Brain microvascular endothelial cell (primary cell): Measurements from ENCODE around the gene SLC39A6.

Source experiments
- DNase-seq: peaks from one replicate; pipeline ENCODE4 v3.0.0-alpha.2; 2020
- H3K27ac ChIP-seq: fragments of 250-450 bp; sonication (Bioruptor Pico); 2 replicates; pipeline ENCODE4 v1.5.1; 2020; ENCODE audit warnings: mild to moderate bottlenecking, moderate library complexity
- H3K27me3 ChIP-seq: fragments of 250-450 bp; sonication (Bioruptor Pico); replicated peaks from 2 replicates; pipeline ENCODE4 v1.5.1; 2020; ENCODE audit warnings: mild to moderate bottlenecking
- H3K36me3 ChIP-seq: fragments of 250-450 bp; sonication (Bioruptor Pico); replicated peaks from 2 replicates; pipeline ENCODE4 v1.5.1; 2020; ENCODE audit warnings: mild to moderate bottlenecking
- H3K4me3 ChIP-seq: 2 replicates; pipeline ENCODE4 v1.5.1; 2011; ENCODE audit warnings: low read depth, mild to moderate bottlenecking, control low read depth, low read length, moderate library complexity
- in situ Hi-C: cut with HindIII; loops from 2 replicates; pipeline ENCODE4 v1.10.0; 2017; ENCODE audit warnings: low sequenced_read_pairs, low pct_ligation_motif_present
- TF ChIP-seq, protein P1 (sequence below): IDR thresholded peaks from 2 replicates; pipeline ENCODE4 v1.5.1; 2011; ENCODE audit warnings: low read depth, mild to moderate bottlenecking, moderate library complexity, low read length, control low read depth, inconsistent platforms; ENCODE audit errors: missing control alignments

The SLC39A6 gene

DNA sequence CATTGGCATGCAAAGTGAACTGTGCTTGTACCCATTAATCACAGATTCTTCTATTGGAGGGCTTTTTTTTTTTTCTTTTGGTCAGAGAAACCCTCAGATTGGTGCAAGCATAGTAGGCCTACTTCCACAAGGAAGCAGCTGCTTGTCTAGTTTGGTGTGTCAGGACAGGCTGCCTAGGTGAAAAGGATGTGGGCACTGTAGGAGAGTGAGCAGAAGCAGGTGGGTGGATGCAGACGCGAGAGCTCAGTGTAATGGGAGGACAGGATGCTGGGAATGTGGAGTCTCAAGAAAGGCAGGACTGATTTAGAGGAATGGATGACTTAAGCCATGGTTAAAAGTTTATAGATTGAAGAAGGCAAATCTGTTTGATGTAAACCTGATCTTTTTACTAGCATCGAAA, 3.6 kb upstream of the SLC39A6 start:
- H3K4me3 ChIP-seq = no peak overlapping the region
- no peak for DNase-seq
- TF ChIP-seq, protein P1, sequence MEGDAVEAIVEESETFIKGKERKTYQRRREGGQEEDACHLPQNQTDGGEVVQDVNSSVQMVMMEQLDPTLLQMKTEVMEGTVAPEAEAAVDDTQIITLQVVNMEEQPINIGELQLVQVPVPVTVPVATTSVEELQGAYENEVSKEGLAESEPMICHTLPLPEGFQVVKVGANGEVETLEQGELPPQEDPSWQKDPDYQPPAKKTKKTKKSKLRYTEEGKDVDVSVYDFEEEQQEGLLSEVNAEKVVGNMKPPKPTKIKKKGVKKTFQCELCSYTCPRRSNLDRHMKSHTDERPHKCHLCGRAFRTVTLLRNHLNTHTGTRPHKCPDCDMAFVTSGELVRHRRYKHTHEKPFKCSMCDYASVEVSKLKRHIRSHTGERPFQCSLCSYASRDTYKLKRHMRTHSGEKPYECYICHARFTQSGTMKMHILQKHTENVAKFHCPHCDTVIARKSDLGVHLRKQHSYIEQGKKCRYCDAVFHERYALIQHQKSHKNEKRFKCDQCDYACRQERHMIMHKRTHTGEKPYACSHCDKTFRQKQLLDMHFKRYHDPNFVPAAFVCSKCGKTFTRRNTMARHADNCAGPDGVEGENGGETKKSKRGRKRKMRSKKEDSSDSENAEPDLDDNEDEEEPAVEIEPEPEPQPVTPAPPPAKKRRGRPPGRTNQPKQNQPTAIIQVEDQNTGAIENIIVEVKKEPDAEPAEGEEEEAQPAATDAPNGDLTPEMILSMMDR = no peak
- H3K27me3 ChIP-seq = no peaks in the 10 kb centered on the region
- H3K27ac ChIP-seq = no peak overlapping the region
- H3K36me3 ChIP-seq = peaks cover 10% of the 10 kb centered on the region
- in situ Hi-C loops = no loop called here

DNA sequence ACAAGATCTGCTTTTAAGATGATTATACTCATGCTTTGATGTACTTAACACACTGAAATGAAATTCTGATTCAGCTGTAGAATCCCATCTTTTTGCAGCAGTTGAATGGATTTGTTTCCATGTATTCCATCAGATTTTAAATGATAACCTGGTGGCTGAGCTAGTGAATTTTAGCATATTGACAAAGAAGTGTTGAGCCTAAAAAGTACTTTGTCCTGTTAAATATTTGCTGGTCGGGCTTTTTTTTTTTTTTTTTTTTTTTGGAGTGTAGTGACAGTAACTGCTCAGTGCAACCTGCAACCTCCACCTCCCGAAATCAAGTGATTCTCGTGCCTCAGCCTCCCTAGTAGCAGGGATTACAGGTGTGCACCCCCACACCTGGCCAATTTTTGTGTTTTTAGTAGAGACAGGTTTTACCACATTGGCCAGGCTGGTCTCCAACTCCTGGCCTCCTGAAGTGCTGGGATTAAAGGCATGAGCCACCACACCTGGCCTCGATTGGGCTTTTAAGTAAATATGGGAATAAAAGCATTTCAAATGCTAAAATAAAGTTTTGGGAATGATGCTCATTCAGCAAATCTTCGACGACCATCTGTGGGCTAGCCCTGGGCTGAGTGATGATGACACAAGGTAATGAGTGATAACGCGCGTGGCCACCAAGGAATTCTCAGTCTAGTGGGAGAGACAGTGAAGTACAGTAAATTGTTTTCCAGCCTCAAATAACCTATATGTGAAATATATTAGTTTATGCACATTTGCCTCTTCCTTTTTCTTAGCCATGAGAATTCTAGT, 2.7 kb upstream of the SLC39A6 start:
- TF ChIP-seq, protein P1 = no peak
- Histone ChIP-seq H3K36me3 (peaks cover 7% of the 10 kb centered on the region), H3K4me3 (no peak overlapping the region), H3K27ac (no peak overlapping the region), H3K27me3 (no peaks in the 10 kb centered on the region)
- in situ Hi-C loops = no loop called here
- no peak for DNase-seq

DNA sequence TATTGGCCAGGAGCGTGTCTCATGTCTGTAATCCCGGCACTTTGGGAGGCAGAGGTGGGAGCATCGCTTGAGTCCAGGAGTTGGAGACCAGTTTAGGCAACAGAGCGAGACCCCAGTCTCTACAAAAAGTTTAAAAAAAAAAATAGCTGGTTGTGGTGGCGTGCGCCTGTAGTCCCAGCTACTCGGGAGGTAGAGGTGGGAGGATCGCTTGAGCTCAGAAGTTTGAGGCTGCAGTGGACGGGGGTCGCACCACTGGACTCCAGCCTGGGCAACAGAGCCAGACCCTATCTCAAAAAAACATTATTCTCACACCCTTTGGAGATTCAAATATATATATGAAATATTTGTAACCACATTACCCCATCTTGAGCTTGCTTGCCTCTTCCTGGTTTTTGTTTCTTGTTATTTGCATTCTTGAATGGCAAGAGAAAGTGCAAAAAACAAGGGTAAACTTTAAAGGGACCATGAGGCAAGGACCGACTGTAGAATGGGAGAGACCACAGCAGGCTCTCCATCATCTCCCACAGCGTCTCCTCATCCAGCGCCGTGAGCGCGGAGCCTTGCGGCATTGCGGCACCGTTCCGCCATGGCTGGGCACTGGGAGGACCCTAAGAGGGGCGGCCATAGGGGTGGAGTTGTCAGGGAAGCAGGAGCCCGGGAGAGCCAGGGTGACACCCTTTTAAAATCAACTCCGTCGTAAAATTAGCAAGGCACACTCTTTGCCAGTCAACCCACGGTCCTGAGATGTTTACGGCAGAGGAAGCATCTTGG, 1.9 kb upstream of the SLC39A6 start:
- Histone ChIP-seq H3K4me3 (peak overlapping the region; percentile 100), H3K27me3 (no peaks in the 10 kb centered on the region), H3K27ac (no peak overlapping the region), H3K36me3 (no peaks in the 10 kb centered on the region)
- in situ Hi-C loops = no loop called here
- no peak for DNase-seq
- TF ChIP-seq, protein P1 = no peak

DNA sequence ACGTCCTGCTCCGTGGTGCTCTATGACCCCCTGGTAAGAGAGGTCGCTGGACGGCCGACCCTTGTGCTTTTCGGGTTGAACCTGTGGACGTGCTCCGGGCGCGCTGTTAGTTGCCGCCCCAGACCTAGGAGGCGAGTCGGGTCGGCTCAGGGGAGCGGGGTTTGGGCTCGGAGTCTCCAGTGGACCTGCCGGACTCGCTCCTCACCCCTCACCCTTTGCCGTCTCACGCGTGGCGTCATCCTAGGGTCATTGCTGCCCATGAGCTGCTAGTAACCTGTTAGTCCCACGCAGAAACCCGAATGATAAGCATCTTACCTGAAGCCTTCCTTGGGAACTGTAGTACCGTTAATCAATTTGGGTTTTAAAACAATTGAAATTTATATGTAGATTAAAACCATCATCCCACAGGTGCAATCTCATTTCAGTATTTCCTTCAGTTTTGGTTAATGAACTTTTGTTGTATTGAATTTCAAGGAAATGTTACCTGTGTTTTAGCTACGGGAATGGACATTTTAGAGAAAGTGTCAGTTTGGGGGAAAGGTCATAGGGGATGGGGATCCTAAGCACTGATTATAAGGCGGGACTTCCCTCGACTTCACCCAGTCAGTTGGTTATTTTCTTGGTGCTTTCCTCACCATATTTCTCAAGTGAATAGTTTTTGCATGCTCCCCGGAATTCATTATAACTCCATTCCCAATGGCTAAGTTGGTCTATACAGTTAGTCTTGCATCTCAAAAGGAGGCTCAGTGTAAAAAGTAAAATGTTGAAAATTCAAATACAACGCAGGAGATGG, 1.1 kb upstream of the SLC39A6 start:
- no peak for DNase-seq
- TF ChIP-seq, protein P1 = no peak
- in situ Hi-C loops = no loop called here

DNA sequence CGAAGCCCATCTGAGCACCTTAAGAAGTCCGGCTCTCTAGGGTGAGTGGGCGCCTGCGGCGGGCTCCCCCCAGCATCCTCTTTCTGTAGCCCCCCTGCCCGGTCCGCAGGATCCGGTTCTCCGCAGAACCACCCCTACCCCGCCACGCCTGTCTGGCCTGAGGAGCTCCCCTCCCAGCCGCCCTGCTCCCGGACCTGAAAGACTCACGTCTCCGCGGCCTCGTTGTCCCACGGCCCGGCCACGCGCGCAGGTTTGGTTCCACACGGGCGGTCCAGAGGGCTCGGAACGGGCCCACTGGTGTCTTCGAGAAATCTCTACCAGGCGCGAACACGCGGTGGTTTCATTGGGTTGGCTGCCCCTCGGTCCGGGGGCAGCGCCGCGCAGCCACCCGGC, 237 bp downstream of the SLC39A6 start:
- Histone ChIP-seq H3K27me3 (no peaks in the 10 kb centered on the region), H3K36me3 (no peaks in the 10 kb centered on the region), H3K27ac (peak overlapping the region; percentile 99), H3K4me3 (peak overlapping the region; percentile 100)
- in situ Hi-C loops = no loop called here
- DNase-seq = no peak
- TF ChIP-seq, protein P1 = no peak

More for the DNA sequence above, 1.1 kb upstream of the SLC39A6 start:
- Histone ChIP-seq H3K27me3 (no peaks in the 10 kb centered on the region), H3K36me3 (no peaks in the 10 kb centered on the region), H3K27ac (peak overlapping the region; percentile 99), H3K4me3 (peak overlapping the region; percentile 100)
